Activated T-cell treated with anti-CD3 and anti-CD28 coated beads, Interleukin-2, amount 50 U/mL, for 48 hours (primary cell): ENCODE results near the gene GINS2.

ENCODE experiments used
- DNase-seq, 2 experiments: peaks; one replicate each; pipeline ENCODE4 v3.0.0-alpha.2; 2020

GINS2 gene

DNA sequence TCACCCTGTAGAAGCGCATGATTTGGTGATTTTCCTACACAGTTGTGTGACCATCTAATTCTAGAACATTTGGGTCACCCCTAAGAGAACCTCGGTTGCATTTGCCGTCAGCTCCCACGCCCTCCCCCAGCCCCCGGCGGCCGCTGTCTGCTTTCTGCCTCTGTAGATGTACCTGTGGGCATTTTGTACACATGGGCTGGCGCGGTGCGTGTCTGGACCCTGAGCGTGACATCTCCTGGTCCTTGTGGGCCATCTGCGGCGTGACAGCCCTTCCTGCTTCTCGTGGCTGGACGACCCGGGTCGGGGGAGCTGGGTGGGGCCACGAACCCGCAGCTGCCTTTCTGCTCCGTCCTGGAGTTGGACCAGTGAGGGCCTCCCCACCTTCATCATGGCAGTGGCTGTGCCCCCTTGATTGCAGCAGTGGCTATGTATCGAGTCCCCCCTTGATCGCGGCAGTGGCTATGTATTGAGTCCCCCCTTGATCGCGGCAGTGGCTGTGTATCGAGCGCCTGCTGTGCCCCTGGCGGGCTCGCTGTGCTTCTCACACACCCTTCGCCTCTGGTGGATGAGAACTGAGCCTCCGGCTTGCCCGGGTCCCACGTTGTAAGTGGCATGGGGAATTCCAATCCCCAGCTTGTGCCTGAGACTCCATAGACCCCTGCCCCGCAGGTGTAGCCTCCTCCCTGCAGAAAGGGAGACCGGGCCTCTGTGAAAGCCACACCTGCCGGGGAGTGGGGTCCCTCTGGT is 51.5 kb downstream of the GINS2 start:
- DNase-seq, result no peak

- DNase-seq, result no peak
Measured at GRCh38 chr16:85636234-85636812, 52.4 kb downstream of the GINS2 start.

DNA sequence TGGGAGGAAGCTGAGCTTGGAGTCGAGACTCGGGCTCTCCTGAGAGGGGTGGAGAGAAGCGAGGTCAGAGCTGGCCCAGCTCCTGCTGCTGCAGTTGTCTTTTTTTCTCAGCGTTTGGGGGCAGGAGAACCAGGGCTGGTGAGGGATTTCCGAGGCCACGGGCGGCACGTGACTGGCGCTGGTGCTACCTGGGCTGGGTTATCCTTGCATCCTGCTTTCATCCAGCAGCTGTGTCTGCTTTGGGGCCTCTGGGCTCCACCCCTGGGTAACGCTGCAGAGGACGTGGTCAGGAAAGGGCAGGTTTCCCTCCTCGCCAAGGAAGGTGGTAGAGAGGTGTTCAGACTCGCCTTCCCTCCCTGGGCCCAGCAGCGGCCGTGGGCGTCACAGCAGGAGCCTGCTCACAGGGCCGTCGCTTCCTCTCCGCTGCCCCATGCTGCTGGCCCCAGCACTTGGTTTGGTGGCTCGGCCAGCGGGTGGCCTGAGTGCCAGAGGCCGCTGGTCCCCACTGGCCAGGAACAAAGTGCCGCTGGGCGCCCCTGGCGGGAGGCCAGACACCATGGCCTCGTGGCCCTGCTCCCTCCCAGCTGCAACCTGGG is 53.1 kb downstream of the GINS2 start:
- no peak for DNase-seq

- DNase-seq, result no peak
Measured at GRCh38 chr16:85634747-85635544, 53.8 kb downstream of the GINS2 start.

GRCh38 chr16:85633888-85634287 is 54.9 kb downstream of the GINS2 start:
- no peak for DNase-seq

- no peak for DNase-seq
Measured at GRCh38 chr16:85633438-85633743, 55.4 kb downstream of the GINS2 start.

GRCh38 chr16:85632709-85633437 is 55.9 kb downstream of the GINS2 start:
- no peak for DNase-seq

DNA sequence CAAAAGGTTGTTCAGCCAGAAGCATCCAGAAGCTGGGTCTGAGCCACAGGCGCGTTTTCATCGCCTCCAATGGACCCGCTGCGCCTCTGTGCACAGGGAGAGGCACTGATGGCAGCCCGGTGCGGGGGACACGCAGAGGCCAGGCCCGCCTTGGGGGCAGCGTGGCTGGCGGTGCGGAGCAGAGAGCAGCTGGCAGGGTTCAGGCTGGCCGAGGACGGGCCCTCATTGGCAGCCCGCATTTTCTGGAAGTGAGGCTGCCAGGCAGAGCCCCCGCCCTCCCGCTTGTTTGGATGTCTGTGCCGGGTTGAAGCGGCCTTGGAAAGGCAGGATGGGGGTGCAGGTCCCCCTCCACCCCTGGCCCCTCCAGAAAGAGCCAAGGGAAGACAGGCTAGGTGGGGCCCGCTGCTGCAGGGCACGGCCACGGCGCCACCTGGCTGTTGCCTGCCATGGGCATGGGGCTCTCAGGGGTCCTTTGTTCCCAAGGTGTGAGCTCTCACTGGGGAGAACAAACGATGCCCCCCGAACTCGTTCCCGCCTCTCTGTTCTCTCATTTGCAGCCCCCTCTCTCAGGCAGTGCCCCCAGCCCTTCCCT is 56.9 kb downstream of the GINS2 start:
- DNase-seq, result no peak

DNA sequence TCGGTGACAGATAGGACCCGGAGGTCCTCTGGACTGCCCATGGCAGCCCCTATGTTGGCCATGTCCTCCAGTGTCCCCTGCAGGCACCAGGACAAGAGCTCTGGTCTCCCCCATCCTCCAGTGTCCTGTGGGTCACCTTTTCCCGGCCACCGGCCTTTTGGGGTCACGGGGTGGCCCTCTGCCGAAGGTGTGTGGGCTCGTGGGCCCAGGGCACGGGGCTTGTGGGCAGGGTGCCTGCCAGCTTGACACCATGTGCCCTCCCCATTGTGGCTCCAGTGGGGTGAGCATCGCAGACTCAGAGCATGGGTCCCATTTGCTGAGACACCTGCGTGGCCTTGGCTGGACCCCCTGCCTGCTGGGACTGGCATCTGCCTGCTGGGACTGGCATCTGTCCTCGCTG is 57.5 kb downstream of the GINS2 start:
- no peak for DNase-seq

GRCh38 chr16:85629853-85630252 is 58.9 kb downstream of the GINS2 start:
- DNase-seq, result no peak

DNA sequence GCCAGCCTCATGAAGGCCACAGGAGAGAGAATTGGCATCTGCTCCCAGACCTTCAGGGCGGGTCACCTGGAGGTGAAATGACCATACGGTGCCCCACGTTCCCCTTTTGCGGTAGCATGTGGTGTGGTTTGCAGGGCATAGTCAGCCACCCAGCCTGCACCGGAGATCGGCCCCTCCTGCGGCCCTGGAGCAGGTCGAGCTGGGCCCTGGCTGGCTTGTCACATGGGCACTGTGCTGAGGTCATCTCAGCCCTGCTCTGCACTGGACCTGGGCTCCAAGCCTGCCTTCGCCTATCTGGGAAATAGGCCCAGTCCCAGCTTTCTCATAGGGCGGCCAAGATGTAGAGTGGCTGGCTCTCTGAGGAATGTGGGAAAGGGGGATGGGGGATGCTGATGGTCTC is 59.4 kb downstream of the GINS2 start:
- no peak for DNase-seq

DNA sequence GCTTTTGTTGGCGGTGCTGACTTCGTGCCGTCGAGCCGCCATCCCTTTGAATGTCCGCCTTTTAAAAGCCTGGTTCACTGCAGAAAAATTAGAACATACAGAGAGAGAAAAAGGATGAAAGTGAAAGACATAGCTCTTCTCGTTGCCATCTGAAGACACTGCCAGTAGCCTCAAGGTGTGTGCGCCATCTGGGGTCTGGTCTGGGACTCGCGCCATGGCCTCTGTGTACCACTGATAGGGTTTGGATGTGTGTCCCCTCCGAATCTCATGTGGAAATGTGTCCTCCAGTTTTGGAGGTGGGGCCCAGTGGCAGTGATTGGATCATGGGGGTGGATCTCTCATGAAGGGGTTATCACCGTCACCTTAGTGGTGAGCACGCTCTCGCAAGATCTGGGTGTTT is 60.1 kb downstream of the GINS2 start:
- no peak for DNase-seq

DNA sequence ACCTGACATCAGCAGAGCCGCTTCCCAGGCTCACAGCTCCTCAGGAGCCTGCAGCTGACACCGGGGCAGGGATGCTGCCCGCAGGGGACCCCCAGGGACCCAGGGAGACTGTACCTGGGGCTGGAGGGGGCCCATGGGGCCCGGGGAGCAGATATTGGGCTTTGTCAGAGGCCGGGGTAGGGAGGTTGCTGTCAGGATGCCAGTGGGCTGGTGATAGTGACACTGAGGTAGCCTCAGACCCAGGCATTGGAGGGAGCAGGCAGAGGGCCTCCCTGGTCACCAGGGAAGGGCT is 60.5 kb downstream of the GINS2 start:
- no peak for DNase-seq

DNA sequence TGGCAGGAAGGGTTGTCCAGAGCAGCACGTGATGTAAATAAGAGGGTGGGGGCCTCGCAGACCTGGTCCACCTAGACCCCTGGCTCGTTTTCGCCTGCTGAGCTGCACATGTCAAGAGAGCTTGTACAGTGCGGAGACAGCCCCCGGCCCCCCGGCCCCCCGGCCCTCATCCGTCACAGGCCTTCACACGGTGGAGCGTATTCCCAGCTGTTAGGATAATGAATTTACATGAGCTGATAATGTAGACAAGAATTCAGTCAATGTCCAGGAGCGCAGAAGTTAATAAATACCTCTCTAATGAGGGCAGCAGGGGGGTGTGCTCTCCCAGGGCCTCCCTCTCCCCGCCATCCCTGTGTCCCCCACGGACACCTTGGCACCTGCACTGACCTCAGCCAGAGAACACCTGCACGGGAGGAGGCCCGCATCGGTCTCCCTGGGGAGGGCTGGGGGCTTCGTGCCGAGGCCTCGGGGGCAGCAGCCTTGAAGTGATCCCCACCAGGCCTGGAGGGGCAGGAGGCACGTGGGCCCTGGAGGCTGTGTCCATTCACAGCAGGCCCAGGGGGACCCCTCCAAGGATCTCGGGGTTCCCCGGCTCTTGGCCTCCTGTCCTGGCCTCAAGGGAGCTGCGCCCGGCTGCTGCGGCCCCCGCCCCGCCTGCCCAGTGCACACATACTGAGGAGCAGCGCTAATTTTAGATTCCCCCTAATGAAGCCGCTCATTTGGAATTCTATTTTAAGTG is 61.1 kb downstream of the GINS2 start:
- no peak for DNase-seq

GRCh38 chr16:85627089-85627488 is 61.7 kb downstream of the GINS2 start:
- no peak for DNase-seq
